HG02588 (cell line): ENCODE results near the gene BNIP1.

Experiments used
- ATAC-seq: cut with Tn5 transposase; IDR thresholded peaks from one replicate; pipeline ENCODE4 v1.9.1; 2021; ENCODE audit warnings: mild to moderate bottlenecking, moderate library complexity; ENCODE audit not compliant: unreplicated experiment

The BNIP1 gene

DNA sequence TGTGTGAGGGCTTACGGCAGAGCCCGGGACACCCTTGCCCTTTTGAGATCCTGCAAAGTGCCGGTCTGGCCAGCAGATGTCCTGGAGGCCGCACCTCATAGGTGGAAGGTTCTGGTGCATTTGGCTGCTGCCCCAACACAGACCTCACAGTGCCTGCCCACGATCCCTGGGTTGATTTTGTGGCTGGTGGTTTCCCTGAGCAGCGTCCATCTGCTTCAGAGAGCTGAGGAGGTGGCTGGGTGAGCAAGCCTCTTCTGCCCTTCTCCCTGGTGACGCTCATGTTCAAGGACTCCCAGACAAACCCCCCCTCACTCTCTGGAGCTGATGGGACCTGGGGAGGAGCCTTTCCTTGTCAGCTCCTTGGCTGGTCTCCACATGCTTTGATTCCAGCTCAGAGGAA lies 18.9 kb downstream of the BNIP1 start:
- ATAC-seq: no peak

DNA sequence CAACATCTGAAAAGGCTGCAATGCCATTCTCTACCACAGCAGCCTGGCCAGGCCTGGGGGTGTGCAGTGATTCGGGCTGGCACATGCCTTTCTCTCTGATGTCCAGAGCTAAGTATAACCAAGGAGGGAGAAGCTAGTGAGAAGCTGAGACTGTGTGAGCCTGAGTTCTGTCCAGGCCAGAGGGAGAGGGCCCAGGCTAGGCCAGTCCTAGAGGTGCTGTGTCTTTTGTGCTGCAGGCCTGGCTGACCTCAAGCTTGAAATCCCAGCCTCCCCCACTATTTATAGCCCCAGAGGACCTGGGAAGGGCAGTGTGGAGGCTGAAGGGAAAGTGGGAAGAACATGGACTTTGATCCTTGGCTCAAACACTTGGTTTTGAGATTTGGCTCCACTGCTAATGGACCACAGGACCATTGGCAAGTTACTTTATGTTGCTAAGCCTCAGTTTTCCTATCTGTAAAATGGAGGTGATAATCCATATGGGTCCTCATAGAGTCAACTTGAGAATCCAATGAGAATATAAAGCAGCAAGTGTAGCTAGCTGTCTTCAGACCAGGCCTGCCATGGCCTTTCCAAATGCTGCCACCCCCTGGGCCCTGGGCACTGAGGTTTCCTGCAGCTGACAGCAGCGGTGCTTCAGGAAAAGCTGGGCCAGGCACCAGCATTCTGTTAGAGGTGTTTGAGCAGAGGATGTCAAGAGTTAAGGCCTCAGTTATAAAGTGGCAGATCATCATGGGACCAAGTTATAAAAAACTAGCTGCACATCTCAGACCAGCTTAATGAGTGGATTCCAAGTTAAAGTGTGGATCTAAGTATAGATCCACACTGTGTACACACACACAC lies 21.1 kb downstream of the BNIP1 start:
- ATAC-seq: no peak

DNA sequence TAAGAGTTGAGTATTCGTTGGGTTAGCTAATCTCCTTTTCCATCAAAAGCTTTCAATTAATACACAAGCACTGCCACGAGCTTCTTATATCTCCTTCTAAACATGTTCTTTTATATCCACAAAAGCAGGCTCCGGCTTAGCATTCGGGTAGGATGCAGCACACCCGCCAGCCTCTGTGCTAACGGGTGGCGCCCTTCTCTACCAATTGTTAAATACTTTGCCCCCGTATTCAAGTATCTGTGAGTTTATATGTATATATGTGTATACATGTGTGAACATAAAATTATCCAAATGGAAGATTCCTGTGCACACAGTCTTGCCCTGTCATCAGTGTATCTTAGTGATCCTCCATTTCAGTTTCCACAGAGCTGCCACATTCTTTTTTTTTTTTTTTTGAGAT lies 27.8 kb downstream of the BNIP1 start:
- no peak for ATAC-seq

DNA sequence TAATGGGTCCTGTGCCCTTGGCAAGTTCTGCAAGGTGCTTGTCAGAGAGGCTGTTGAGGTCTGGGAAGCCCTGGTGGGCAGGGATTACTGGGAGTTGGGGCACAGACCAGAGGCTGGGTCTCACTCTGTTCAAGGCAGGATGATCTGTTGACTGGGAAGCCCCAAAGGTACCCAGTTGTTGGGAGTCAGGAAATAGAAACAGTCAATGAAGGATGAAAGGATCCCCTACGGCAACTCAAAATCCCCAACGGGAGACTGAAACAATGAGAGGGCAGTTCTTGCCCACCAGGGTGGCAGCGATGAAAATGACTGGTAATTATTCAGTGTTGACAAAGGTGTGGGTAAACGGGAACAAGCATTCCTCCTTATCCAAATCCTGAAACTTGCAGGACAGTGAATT lies 31.2 kb downstream of the BNIP1 start:
- no peak for ATAC-seq

DNA sequence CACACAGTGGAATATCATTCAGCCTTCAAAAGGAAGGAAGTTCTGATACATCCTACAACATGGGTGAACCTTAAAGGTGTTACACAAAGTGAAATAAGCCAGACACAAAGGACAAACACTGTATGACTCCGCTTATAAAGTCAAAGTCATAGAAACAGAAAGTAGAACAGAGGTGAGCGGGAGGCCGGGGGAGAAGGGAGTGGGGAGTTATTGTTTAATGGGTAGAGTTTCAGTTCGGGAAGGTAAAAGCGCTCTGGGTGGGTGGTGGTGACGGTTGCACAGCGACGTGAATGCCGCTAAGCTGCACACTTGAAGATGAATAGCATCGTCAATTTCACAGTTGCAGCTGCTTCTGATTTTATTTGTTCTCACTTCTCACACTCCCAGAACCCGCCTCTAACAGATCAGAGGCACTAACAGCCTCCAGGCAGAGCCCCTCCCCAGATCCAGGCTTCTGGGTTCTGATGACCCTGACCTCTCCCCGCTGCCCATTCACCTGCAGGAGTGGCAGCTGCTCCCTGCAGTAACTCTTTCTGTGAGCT lies 34.1 kb downstream of the BNIP1 start:
- ATAC-seq: no peak

DNA sequence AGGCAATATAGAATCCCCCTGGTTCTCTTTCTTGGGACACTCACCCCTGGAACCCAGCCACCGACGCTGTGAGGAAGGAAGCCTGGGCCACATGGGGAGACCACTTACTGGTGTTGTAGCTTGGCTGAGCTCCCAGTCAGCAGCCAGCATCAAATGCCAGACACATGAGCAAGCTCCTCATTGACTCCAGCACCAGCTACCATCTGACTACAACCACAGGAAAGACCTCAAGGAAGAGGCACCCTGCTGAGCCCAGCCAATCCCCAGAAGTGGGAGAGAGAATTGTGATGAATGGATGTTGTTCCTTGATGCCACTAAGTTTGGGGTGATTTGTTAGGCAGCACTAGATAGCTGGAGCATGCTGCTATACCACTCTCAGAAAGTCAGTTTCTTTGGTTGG lies 36.0 kb downstream of the BNIP1 start:
- no peak for ATAC-seq

DNA sequence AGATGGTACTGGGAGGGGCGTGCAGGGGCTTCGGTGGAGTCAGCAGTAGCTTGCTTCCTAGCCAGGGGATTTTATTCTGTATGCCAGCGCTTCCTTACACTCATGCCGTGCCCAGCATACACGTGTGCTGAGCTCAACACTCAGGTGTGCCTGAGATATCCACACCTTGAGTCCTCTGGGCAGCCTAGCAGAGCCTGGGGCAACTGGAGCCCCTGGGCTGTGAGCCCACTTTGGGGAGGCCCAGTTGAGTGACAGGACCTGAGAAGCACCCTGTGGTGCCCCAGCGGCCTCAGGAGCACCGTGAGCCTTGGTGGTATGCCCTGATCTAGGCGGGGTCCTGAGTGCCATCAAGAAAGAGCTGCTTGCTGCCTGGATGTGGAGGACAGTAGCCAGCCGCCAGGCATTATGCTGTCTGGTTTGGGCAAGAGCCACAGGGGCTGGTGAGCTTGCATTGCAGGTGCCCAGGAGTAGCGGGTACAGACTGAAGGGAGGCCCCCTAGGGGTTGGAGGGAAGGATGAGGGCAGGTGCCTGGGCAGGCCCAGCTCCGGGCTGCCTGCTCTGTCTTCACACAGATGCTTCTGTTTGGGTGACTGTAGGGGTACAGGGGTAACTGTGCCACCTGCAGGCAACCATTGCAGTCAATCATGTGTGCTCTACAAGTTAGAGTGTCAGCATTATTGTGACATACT lies 42.9 kb downstream of the BNIP1 start:
- no peak for ATAC-seq

DNA sequence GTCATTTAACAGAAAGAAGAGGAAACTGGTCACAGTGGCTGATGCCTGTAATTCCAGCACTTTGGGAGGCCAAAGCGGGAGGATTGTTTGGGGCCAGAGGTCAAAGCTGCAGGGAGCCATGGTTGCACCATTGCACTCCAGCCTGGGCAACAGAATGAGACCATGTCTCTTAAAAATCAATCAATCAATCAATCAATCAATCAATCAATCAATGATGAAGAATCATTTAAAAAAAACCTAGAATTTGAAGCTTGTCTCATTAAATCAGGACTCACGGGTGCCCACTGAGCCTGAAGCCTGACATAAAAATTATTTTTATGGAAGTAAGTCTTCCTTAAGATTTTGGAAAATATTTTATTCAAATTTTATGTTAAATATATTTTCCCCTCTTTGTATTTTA lies 43.9 kb downstream of the BNIP1 start:
- ATAC-seq: no peak

DNA sequence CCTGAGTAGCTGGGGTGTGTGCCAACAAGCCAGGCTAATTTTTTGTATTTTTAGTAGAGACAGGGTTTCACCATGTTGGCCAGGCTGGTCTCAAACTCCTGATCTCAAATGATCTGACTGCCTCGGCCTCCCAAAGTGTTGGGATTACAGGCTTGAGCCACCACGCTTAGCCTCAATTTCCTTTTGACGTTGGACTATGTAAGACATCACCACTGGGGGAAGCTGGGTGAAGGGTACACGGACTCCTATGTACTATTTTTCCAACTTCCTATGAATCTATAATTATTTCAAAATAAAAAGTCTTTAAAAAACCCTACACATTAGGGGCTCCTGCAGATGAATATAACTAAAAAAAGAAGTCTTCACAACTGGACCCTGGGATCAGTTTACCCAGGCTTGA lies 46.7 kb downstream of the BNIP1 start:
- no peak for ATAC-seq

DNA sequence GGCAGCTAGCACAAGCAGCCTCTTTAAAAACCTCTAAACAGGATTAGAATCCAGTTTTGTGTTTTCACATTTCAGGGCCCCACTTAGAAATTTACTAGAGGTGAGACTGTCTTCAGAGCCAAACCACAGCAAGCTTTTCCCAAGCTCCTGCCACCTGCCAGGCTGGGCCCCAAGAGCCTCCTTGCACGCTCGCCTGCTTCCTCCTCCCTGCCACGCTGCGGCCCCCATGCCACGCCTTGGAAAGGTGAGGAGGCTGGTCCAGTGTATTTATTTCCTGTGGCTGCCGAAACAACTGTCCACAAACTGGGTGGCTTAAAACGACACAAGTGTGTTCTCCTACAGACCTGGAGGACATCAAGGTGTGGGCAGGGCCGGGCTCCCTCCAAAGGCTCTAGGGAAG lies 47.2 kb downstream of the BNIP1 start:
- no peak for ATAC-seq

DNA sequence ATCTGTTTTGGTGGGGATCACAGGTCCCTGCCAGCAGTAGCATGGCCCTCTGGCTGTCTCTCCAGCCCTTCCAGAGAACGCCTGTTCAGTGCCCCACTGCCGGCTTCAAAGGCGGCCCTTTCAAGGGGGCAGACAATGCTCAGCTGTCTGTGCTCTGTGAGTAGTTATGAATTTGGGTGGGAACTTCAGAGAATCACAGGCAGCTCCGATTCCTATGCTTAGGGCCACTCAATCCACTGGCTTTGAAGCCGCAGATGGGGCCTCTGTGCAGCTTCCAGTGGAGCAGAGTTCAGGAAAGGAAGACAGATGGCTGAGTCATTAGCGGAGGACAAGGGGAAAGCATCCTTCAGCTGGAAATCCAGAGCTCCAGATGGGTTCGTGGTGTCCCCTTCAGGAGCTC lies 48.2 kb downstream of the BNIP1 start:
- ATAC-seq: no peak

DNA sequence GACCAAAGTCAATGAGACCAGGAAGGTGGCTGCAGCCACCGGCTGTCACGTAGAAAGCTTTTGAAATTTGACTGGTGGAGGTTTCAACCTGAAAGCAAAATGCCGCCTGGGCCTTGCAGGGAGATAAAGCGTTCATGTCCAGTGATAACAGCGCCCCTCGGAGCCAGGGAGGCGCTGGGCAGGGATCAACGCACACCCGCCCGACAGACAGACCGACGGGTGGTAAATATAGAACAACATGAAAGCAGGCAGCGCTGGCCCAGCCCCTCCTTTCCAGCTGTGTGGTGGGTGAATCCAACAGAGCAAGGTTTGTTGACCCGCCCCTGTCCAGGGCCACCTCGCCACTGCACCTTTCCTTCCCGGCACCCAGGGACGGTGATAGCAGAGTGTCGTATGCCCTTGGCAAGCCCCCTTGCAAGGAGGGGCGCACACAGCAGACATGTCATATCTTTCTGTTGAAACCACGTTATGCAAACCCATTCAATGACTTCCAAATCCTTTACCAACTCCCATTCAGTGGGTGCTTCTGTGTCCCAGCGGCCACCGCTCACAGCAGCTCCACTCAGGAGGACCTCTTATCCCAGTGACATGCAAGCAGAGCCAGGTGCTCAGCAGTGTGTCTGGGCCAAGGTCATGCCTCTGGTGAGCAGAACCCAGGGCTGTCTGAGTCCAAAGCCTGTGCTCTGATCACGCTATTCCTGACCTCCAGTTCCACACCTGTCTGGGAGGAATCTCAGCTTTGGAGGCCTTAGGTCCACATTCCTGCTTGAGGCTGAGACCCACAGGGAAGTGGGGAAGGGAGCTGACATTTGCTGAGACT lies 52.0 kb downstream of the BNIP1 start:
- ATAC-seq: no peak

DNA sequence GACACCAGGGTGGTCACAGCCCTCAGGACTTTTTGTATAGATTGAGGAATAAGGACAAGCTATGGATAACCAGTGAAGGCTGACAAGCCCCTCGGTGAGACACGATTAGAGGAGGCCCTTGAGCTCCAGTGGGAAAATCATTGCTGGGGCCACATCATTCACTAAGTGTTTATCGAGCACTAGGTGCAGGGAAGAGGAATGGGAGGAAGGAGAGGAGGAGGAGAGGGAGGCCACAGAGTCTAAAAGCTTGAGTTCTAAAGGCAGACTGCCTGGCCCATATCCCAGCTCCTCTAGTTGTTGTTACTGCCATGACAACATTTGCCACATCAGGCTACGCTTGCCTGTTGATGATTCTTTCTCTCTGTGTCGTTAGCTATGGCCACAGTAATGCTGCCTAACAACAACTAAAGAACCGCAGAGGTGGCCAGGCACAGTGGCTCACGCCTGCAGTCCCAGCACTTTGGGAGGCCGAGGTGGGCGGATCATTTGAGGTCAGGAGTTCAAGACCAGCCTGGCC lies 53.1 kb downstream of the BNIP1 start:
- no peak for ATAC-seq

DNA sequence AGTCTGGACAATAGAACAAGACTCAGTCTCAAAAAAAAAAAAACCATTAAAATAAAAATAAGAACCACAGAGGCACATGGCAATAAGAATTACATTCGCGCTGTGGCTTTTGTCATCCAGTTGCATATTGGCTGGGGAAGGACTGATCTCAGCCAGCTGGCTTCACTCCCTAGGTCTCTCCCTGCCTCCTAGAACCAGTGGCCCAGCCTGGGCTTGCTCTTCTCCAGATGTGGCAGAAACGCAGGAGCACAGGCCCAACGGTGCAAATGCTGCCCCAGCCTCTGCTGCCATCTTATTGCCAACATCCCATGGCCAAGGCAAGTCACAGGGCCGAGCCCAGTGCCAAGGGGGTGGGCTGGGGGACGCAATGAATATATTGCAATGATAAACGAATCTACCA lies 53.7 kb downstream of the BNIP1 start:
- no peak for ATAC-seq

DNA sequence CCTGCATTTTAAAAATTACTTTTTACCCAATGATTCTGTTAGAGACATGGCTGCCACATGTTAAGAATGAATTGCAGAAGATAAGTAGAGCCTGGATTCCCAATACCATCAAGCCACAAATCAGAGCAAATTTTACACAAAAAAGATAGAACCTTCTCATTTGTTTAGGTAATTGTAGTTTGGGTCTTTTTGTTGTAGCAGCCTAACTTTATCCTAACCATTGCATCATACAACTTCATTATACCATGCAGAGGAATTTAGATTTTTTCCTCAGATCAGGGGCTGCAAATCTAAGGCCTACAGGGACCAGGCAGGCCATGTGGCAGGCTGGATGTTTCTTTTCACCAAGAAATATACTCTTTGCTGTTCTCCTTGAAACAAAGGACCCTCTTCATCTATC lies 56.0 kb downstream of the BNIP1 start:
- no peak for ATAC-seq

DNA sequence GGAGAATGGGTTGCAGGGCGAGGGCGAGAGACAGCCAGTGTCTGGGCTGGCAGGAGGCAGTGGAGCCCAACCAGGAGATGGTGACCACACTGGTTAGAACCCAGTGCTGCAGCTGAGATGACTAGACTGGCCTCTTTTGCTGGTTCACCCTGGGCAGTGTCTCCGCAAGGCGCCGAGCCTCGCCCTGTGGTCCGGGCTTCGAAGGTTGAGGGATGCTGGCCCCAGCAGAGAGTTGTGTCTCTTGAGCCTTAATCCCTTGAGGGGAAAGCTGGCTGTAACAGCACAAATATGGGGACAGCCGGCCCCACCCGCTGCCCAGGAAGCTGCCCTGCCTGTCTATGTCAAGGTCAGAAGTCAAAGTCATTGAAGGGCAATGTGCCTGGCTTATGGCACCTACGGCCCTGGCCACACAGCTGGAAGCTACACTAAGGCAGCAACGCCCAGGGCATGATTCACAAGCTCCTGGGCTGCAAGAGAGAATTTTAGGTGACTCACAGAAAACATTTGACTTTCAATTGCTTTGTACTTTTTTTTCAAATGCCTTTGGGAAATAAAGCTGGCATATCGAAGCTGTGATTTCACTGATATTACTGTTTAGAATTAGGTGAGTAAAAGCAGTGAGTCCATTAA lies 57.4 kb downstream of the BNIP1 start:
- ATAC-seq: no peak

DNA sequence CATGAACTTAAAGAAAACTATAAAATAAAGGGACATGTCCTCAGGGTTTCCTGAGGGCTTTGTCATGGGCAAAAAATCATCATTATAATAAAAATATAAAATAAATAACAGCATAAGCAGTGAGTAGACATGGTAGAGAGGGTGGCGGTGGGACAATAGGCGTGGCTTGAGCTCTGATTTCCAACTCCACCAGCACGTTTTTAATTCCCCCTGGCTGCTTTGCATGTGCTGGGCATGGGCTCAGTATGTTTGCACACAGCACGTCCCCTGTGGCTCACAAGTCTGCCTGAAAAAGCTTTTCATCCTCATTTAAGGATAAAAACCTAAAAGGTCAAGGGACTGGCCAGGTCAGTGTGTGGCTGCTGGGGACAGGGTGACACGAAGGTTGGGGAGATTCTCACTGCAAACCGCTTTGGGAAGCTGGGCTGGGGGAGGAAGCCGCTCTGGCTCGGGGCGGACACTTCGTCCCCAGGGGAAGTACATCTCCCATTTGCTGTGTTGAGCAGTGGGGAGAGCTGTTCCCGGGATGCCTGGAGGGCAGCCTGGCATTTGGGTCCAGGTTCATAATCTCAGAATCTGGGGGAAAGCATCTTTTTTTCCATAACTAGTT lies 58.0 kb downstream of the BNIP1 start:
- no peak for ATAC-seq

DNA sequence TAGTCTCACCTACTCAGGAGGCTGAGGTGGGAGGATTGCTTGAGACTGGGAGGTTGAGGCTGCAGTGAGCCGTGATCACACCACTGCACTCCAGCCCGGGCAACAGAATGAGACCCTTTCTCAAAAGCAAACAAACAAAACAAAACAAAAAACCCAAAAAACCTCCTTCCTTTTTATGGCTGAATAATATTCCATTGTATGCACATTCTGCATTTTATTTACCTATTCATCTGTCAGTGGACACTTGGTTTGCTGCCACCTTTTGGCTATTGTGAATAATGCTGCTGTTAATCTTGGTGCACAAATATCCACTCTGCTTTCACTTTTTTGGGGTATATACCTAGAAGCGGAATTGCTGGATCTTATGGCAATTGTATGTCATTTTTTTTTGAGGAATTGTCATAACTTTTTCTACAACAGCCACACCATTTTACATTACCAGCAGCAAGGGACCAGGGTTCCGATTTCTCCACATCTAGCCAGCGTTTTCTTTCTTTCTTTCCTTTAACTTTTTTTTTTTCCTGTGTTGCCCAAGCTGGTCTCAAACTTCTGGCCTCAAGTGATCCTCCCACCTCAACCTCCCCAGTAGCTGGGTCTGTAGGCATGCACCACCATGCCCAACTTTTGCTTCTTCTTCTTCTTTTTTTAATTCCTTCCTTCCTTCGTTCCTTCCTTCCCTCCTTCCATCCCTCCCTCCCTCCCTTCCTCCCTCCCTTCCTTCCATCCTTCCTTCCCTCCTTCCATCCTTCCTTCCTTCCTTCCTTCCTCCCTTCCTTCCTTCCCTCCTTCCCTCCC lies 60.1 kb downstream of the BNIP1 start:
- ATAC-seq: no peak

DNA sequence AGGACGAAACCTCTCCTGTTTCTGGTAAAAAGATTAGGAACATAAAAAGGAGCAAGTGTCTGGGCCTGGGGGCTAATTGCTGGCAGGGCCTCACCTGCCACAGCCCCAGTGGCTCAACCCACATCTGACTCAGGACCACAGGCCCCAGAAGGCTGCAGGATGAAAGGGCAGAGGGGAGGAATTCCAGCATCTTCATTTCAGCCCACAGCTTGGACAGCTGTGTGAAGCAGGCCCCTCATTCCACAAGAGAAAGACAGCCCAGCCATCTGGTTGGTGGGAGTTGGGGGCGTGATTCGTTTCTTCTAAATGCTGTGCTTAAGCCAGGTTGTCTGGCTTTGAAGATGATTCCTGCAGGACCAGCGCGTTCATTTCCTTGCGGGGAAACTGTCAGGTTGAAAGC lies 61.6 kb downstream of the BNIP1 start:
- ATAC-seq: no peak

DNA sequence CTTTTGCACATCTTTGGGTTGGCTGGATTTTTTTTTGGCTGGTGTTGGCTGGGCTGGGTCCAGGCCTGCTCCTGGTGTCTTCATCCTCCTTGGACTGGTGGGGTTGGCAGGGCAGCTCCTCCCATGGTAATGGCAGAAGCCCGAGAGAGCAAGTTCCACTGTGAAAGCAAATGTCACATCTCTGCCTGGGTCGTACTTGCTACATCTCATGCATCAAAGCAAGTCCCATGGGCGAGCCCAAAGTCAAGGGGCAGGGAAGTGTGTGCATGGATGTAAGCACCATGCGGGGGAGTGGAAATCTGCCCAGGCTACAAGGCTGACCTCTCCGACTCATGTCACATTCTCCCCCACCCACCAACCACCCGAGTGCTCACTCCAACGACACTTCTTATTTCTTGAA lies 64.0 kb downstream of the BNIP1 start:
- no peak for ATAC-seq
